ENCODE measurements around the gene MT1H.
"Not testable (repeated sequence)": the region's sequence is repeated elsewhere in the genome, so short reads cannot be mapped to it uniquely, and the experiment has no call there.

- TF ChIP-seq CTCF (tag by site-specific recombination; IDR thresholded peaks at IDR 0.05); YY1 (tag by site-specific recombination; IDR thresholded peaks at IDR 0.05); ZSCAN18 (tag by site-specific recombination; IDR thresholded peaks at IDR 0.05); ZNF138 (tag by site-specific recombination; IDR thresholded peaks at IDR 0.05; ENCODE audit: borderline replicate concordance); ZNF596 (tag by site-specific recombination; IDR thresholded peaks at IDR 0.05); PBX3 (CRISPR knock-in tag; IDR thresholded peaks at IDR 0.05): not testable (repeated sequence)
Observed at GRCh38 chr16:56621665-56622445, 47.8 kb upstream of the MT1H start.
